Fibroblast of gingiva (primary cell): ENCODE data around the gene UBASH3A.

Source experiments
- DNase-seq: peaks from one replicate; pipeline ENCODE4 v3.0.0-alpha.2; 2011; ENCODE audit warnings: low read depth

The UBASH3A gene, protein sequence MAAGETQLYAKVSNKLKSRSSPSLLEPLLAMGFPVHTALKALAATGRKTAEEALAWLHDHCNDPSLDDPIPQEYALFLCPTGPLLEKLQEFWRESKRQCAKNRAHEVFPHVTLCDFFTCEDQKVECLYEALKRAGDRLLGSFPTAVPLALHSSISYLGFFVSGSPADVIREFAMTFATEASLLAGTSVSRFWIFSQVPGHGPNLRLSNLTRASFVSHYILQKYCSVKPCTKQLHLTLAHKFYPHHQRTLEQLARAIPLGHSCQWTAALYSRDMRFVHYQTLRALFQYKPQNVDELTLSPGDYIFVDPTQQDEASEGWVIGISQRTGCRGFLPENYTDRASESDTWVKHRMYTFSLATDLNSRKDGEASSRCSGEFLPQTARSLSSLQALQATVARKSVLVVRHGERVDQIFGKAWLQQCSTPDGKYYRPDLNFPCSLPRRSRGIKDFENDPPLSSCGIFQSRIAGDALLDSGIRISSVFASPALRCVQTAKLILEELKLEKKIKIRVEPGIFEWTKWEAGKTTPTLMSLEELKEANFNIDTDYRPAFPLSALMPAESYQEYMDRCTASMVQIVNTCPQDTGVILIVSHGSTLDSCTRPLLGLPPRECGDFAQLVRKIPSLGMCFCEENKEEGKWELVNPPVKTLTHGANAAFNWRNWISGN

GRCh38 chr21:42403611-42404231, at the start of gene UBASH3A:
UBASH3A (plus strand) TSS chr21:42403902; CDS start chr21:42403946, 44 bp downstream.
- no peak for DNase-seq

GRCh38 chr21:42356046-42356445, 47.7 kb upstream of the UBASH3A start:
- no peak for DNase-seq

GRCh38 chr21:42356650-42357049, 47.1 kb upstream of the UBASH3A start:
- DNase-seq: no peak

- no peak for DNase-seq
Observed at GRCh38 chr21:42357307-42357706, 46.4 kb upstream of the UBASH3A start.

GRCh38 chr21:42358261-42358660, 45.4 kb upstream of the UBASH3A start:
- no peak for DNase-seq

DNA sequence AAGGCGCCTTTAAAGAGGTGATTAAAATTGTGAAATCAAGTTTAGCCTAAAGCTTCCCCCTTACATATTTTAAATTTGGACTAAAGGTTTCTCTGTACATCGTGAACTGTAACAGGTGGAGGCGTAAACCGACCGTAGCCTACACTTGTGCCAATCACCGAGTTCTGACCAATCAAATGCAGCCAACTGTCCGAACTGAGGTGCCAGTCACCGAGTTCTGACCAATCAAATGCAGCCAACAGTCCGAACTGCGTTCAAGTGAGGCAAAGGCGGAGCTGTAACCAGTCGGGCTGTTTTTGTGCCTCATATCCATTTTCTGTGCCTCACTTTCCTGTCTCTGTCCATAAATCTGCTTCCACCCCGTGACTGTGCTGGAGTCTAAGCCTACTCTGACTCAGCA, 44.8 kb upstream of the UBASH3A start:
- DNase-seq: no peak

DNA sequence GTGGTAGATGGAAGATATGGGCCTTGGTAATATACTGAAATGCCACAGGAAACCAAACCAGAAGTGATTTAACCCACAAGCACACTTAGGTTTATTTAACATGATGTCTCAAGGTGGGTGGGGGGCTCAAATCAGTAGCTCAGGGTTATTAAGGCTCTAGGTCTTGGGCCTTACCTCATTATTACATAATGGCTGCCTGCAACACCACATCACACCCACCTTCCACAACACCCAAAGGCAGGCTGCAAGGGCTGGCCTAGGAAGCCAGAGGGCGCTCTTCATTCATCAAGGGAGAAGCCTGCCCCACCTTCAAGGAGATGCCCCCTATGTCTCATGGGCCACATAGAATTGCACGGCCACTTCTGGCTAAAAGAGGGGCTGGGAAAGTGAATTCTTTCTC, 43.4 kb upstream of the UBASH3A start:
- no peak for DNase-seq

DNA sequence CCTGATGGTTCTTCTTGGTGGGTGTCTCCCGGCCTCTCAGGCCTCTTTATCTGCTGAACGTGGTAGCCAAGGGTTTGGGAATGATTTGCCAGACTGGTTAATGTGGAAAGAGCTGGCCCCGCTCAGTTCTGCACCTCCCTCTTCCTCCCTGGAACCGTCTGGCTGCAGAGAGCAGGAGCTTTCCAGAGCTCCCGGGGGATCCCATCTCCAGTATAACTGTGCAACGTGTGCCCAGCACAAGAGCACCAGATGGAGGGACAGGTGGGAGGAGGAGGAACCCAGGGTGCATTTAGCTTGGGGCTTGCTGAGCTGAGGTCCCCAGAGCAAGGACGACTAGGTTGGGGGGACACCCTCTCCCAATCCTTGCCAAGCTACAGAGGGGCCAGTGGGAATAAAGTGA, 42.4 kb upstream of the UBASH3A start:
- no peak for DNase-seq

GRCh38 chr21:42362198-42362597, 41.5 kb upstream of the UBASH3A start:
- DNase-seq: no peak

GRCh38 chr21:42362700-42363099, 41.0 kb upstream of the UBASH3A start:
- DNase-seq: no peak

DNA sequence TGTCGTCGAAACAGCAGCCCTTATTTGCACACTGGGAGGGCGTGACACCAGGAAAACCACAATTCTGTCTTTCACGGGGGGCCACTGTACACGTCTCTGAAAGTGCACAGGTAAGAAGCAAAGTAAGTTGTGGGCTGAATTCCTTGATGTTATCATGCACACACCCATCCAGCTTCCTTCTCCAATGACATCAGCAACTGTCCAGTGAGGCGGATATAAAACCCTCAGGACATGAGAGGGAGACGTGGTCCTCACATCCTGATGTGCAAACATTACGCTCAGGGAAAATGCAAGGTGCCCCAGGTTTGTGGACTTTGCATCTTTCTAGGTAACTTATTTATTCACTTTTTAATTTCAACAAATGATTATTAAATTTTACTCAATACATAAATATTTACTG, 40.4 kb upstream of the UBASH3A start:
- no peak for DNase-seq

- DNase-seq: no peak
Observed at GRCh38 chr21:42364304-42364865, 39.3 kb upstream of the UBASH3A start.

DNA sequence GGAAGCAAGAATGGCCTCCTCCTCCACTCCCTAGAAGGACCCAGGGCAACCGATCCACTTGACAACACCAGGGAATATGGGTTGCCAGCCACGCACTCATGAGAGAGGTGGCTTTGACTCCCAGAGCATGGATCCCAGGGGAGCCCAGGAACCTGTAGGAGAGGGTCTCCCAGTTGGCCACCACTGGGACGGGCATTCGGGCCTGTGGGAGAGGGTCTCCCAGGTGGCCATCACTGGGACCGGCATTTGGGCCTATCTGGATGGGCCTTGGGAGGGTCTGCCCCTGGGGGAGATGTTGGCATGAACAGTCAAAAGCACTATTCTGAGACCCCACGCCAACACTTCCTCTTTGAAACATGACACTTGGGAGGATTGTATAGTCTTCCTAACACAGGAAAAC, 37.9 kb upstream of the UBASH3A start:
- no peak for DNase-seq

DNA sequence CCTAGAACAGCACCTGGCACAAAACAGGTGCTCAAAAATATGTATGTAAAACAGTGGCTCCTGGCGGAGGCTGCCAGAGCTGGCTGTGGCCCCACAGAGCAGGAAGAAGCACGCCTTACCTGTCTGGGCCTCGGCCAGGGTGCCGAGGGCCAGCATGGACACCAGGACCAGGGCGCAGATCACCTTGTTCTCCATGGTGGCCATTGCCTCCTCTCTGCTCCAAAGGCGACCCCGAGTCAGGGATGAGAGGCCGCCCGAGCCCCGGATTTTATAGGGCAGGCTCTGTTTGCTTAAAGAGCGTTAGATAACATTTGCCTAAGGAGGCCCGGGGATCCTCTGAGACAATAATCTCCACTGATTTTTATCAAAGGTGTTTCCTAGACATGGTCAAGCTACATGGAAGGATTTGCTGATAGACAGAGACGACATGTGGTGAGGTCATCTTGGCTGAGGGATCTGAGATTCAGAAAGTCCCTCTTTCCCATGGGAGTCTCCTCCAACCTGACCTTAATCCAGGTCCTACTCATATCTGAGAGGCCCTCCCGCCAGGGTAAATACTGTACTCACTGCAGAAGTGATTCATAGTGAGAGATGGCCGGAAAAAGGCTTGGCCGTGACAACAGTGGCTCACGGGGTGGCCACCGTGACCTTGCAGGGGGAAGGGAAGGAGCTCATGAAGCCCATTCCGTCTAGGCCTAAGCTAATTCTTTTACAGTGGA, 37.3 kb upstream of the UBASH3A start, which contains the start of gene TFF1:
TFF1 (minus strand) TSS at position 244 of the 719 bp plus-strand sequence; CDS start at position 204, 40 bp downstream.
- no peak for DNase-seq

GRCh38 chr21:42367367-42368165, 36.1 kb upstream of the UBASH3A start:
- no peak for DNase-seq

DNA sequence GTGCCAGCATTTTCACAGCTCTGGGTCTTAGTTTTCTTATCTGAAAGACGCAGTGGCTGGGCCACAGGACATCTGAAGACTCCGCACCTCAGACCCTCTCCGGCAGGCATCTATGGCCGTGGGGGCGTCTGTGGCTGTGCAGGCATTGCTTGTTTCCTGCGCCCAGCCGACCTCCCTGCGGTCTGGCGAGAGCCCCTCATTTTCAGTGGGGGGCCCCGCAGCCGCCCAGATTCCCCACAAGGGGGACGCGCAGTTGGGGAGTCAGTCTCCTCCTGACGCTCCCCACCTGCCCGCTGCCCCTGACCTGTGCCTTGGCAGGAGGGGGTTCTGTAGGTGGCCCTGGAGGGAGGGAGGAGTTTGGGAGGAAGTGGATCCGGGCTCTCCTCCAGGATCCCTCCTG, 33.9 kb upstream of the UBASH3A start:
- DNase-seq: no peak

GRCh38 chr21:42370894-42371654, 32.6 kb upstream of the UBASH3A start:
- no peak for DNase-seq

- no peak for DNase-seq
Observed at GRCh38 chr21:42373196-42373907, 30.4 kb upstream of the UBASH3A start.

GRCh38 chr21:42373908-42374455, 29.7 kb upstream of the UBASH3A start:
- DNase-seq: no peak
